ENCODE measurements around the gene GDPD4.

Gene GDPD4

GRCh38 chr11:77201991-77202841 lies 99.3 kb downstream of the GDPD4 start:
- Histone ChIP-seq H3K4me1 (ENCODE audit: control insufficient read depth, insufficient read depth, low read length) (no peaks in the 10 kb centered on the region), H3K4me2 (ENCODE audit: low read length) (no peak overlapping the region), H3K36me3 (ENCODE audit: insufficient read depth, low read length) (no peaks in the 10 kb centered on the region), H3K9ac (ENCODE audit: low read depth, low read length) (no peak overlapping the region), H3K9me3 (replicated peaks; ENCODE audit: low read length) (no peaks in the 10 kb centered on the region), H3K27me3 (ENCODE audit: control insufficient read depth, insufficient read depth, low read length) (no peaks in the 10 kb centered on the region), H3K4me3 (ENCODE audit: low read length) (no peak overlapping the region)

GRCh38 chr11:77201370-77201769 lies 100.1 kb downstream of the GDPD4 start:
- H3K9ac ChIP-seq (ENCODE audit: low read depth, low read length), result no peak overlapping the region
- no peaks in the 10 kb centered on the region for H3K36me3 ChIP-seq (ENCODE audit: insufficient read depth, low read length)

DNA sequence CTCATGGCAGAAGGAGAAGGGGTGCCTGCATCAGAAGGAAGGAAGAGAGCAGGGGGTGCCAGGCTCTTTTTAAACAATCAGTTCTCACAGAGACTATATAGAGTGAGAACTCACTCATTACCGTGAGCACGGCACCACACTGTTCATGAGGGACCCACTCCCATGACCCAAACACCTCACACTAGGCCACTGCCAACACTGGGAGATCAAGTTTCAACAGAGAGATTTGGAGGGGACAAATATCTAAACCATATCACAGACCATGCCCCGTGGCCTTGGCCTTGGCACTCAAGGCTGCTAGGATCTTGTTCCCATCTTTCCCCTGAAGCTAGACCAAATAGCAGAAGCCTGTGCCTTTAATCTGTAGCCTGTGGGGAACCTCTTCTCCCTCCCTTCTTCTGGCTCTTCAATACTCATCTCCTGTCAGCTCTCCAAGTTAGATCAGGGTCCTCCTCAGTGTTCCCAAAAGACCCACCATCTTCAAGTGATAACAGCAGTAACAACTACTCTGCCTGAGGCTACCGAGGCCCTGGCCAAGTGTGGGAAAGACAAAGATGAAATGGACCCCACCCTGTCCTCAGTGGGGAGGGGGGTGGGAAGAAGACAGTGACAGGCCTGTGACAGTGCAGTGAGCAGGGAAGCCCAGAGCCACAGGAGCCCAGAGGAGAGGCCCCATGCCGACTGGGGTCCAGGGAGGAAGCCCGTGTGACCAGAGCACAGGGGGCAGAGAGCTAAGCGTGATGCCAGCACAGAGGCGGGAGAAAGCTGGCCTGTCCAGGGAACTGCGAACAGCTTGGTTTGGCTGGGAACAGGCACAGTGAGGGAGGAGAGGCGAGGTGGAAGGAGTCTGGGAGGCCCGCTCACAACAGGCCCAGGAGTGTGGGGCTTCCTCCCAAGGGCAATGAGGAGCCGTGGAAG lies 100.9 kb downstream of the GDPD4 start:
- Histone ChIP-seq H3K9ac (ENCODE audit: low read depth, low read length) (no peak overlapping the region), H3K4me1 (ENCODE audit: control insufficient read depth, insufficient read depth, low read length) (peaks cover under 1% of the 10 kb centered on the region), H3K4me2 (ENCODE audit: low read length) (no peak overlapping the region), H3K9me3 (replicated peaks; ENCODE audit: low read length) (no peaks in the 10 kb centered on the region), H3K4me3 (ENCODE audit: low read length) (no peak overlapping the region), H3K27me3 (ENCODE audit: control insufficient read depth, insufficient read depth, low read length) (no peaks in the 10 kb centered on the region), H3K36me3 (ENCODE audit: insufficient read depth, low read length) (no peaks in the 10 kb centered on the region)

More at GRCh38 chr11:77201370-77201769, 100.1 kb downstream of the GDPD4 start:
- Histone ChIP-seq H3K4me1 (ENCODE audit: control insufficient read depth, insufficient read depth, low read length) (no peaks in the 10 kb centered on the region), H3K27me3 (ENCODE audit: control insufficient read depth, insufficient read depth, low read length) (no peaks in the 10 kb centered on the region), H3K9me3 (replicated peaks; ENCODE audit: low read length) (no peaks in the 10 kb centered on the region), H3K4me2 (ENCODE audit: low read length) (no peak overlapping the region), H3K4me3 (ENCODE audit: low read length) (no peak overlapping the region)

DNA sequence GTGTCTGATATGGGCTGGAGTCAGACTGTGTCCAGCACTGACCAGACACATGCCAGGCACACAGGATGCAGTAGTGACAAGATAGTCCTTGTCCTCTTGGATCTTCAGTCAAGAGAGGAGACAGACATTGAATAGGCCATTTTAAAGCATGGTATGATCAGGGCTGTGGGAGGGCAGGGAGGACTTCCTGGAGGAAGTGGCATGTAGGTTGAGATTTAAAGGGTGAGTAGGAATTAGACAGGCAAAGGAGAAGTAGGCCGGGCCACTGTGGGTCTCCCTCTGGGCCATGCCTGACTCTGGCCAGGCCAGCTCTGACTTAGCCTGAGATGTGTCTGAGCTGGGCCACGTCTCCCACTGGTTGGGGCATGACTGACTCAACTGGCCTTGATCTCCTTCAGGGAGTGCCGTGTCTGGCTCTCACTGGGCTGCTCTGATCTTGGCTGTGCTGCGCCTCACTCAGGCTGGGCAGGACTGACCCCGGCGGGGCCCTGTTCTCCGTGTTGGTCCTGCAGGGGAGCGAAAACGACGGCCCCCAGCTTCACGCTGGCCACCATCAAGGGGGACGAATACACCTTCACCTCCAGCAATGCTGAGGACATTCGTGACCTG lies 102.2 kb downstream of the GDPD4 start:
- Histone ChIP-seq H3K4me2 (ENCODE audit: low read length) (no peak overlapping the region), H3K4me1 (ENCODE audit: control insufficient read depth, insufficient read depth, low read length) (peaks cover 7% of the 10 kb centered on the region), H3K4me3 (ENCODE audit: low read length) (no peak overlapping the region), H3K9ac (ENCODE audit: low read depth, low read length) (no peak overlapping the region), H3K27me3 (ENCODE audit: control insufficient read depth, insufficient read depth, low read length) (no peaks in the 10 kb centered on the region), H3K9me3 (replicated peaks; ENCODE audit: low read length) (no peaks in the 10 kb centered on the region), H3K36me3 (ENCODE audit: insufficient read depth, low read length) (no peaks in the 10 kb centered on the region)

- Histone ChIP-seq H3K36me3 (ENCODE audit: insufficient read depth, low read length) (no peaks in the 10 kb centered on the region), H3K4me3 (ENCODE audit: low read length) (no peak overlapping the region), H3K4me2 (ENCODE audit: low read length) (no peak overlapping the region), H3K27me3 (ENCODE audit: control insufficient read depth, insufficient read depth, low read length) (no peaks in the 10 kb centered on the region), H3K9me3 (replicated peaks; ENCODE audit: low read length) (no peaks in the 10 kb centered on the region), H3K9ac (ENCODE audit: low read depth, low read length) (no peak overlapping the region), H3K4me1 (ENCODE audit: control insufficient read depth, insufficient read depth, low read length) (peaks cover 7% of the 10 kb centered on the region)
Measured at GRCh38 chr11:77198440-77198849, 103.0 kb downstream of the GDPD4 start.

DNA sequence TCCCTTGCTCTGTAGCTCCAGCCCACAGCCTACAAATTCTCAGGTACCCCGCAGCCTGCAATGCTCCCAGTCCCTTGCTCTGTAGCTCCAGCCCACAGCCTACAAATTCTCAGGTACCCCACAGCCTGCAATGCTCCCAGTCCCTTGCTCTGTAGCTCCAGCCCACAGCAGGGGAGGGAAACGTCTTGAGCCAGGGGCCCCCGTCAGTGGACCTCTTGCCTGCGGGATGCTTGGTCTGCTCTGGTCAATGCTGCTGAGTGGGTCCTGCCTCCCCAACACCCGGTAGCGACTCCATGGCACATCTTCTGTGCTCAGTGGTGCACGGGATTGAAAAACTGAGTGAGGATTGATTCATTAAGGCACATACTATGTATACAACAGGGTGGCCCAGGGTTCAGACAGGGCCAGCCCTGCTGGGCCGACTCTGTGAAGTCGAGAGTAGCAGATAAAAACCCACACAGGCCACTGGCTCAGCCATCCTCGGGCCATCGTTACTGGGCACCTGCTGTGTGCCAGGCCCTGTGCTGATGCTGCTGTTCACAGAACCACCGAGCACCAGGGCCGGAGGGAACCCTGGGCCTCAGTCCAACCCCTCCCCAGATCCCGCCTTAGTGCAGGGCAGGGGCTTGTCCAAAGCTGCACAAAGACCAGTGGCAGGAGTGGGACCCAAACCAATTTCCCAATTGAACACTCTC lies 103.7 kb downstream of the GDPD4 start:
- H3K9me3 ChIP-seq (replicated peaks; ENCODE audit: low read length), result no peaks in the 10 kb centered on the region
- H3K9ac ChIP-seq (ENCODE audit: low read depth, low read length), result no peak overlapping the region
- H3K27me3 ChIP-seq (ENCODE audit: control insufficient read depth, insufficient read depth, low read length), result no peaks in the 10 kb centered on the region
- peaks cover 7% of the 10 kb centered on the region for H3K4me1 ChIP-seq (ENCODE audit: control insufficient read depth, insufficient read depth, low read length)
- no peak overlapping the region for H3K4me3 ChIP-seq (ENCODE audit: low read length)
- no peak overlapping the region for H3K4me2 ChIP-seq (ENCODE audit: low read length)
- H3K36me3 ChIP-seq (ENCODE audit: insufficient read depth, low read length), result no peaks in the 10 kb centered on the region

- Histone ChIP-seq H3K4me3 (ENCODE audit: low read length) (no peak overlapping the region), H3K4me1 (ENCODE audit: control insufficient read depth, insufficient read depth, low read length) (peaks cover 7% of the 10 kb centered on the region), H3K9me3 (replicated peaks; ENCODE audit: low read length) (no peaks in the 10 kb centered on the region), H3K27me3 (ENCODE audit: control insufficient read depth, insufficient read depth, low read length) (no peaks in the 10 kb centered on the region), H3K36me3 (ENCODE audit: insufficient read depth, low read length) (no peaks in the 10 kb centered on the region), H3K4me2 (ENCODE audit: low read length) (no peak overlapping the region), H3K9ac (ENCODE audit: low read depth, low read length) (no peak overlapping the region)
Measured at GRCh38 chr11:77196961-77197360, 104.5 kb downstream of the GDPD4 start.

DNA sequence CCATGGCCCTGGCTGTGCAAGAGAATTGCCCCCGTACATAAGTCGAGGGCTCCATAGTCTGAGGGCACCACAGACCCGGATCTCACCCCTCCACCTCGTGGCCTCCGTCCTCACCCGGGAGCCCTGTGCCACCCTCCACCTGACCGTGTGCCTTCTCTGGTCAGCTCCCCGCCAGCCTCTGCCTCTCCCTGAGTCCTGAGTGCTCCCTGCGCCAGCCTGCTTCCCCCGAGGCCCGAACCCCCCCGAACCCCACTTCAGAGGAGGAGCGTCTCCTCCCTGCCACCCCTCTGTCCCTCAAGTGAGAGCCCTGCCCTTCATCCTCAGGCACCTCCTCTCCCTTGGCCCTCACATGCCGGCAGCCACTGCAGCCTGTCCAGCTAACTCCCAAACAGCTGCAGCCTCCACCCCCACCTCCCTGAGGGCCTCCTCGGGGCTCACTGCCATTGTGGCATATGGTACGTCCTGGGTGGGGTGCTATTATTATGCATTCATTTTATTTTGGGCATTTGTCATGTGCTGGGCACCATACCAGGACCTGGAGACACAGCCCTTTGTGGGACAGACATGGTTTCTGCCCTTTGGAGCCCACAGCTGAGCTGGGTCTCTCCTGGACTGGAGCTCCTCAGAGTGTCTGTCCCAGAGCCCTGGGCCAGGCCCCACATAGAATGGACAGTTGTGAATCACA lies 106.3 kb downstream of the GDPD4 start:
- H3K27me3 ChIP-seq (ENCODE audit: control insufficient read depth, insufficient read depth, low read length), result peaks cover under 1% of the 10 kb centered on the region
- peaks cover 7% of the 10 kb centered on the region for H3K4me1 ChIP-seq (ENCODE audit: control insufficient read depth, insufficient read depth, low read length)
- H3K4me3 ChIP-seq (ENCODE audit: low read length), result no peak overlapping the region
- H3K9ac ChIP-seq (ENCODE audit: low read depth, low read length), result no peak overlapping the region
- H3K36me3 ChIP-seq (ENCODE audit: insufficient read depth, low read length), result no peaks in the 10 kb centered on the region
- no peak overlapping the region for H3K4me2 ChIP-seq (ENCODE audit: low read length)
- H3K9me3 ChIP-seq (replicated peaks; ENCODE audit: low read length), result no peaks in the 10 kb centered on the region

GRCh38 chr11:77193911-77194830 lies 107.3 kb downstream of the GDPD4 start:
- Histone ChIP-seq H3K36me3 (ENCODE audit: insufficient read depth, low read length) (no peaks in the 10 kb centered on the region), H3K4me2 (ENCODE audit: low read length) (no peak overlapping the region), H3K9me3 (replicated peaks; ENCODE audit: low read length) (no peaks in the 10 kb centered on the region), H3K9ac (ENCODE audit: low read depth, low read length) (no peak overlapping the region), H3K4me3 (ENCODE audit: low read length) (no peak overlapping the region), H3K27me3 (ENCODE audit: control insufficient read depth, insufficient read depth, low read length) (peaks cover 3% of the 10 kb centered on the region), H3K4me1 (ENCODE audit: control insufficient read depth, insufficient read depth, low read length) (peaks cover 7% of the 10 kb centered on the region)

DNA sequence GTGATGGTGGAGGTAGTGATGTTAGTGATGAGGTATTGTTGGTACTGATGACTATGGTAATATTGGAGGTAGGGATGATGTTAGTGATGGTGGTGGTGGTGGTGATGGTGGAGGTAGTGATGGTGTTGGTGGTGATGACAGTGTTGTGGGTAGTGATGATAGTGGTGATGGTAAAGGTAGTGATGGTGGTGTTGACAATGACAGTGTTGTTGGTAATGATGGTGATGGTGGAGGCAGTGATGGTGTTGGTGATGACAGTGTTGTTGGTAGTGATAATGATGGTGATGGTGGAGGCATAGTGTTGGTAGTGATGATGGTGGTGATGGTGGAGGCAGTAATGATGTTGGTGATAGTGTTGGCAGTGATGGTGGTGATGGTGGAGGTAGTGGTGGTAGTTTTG lies 108.3 kb downstream of the GDPD4 start:
- no peaks in the 10 kb centered on the region for H3K9me3 ChIP-seq (replicated peaks; ENCODE audit: low read length)

More for the DNA sequence above, 108.3 kb downstream of the GDPD4 start:
- no peak overlapping the region for H3K4me3 ChIP-seq (ENCODE audit: low read length)
- H3K9ac ChIP-seq (ENCODE audit: low read depth, low read length), result no peak overlapping the region
- no peak overlapping the region for H3K4me2 ChIP-seq (ENCODE audit: low read length)
- no peaks in the 10 kb centered on the region for H3K36me3 ChIP-seq (ENCODE audit: insufficient read depth, low read length)
- H3K4me1 ChIP-seq (ENCODE audit: control insufficient read depth, insufficient read depth, low read length), result peaks cover 7% of the 10 kb centered on the region
- peaks cover 3% of the 10 kb centered on the region for H3K27me3 ChIP-seq (ENCODE audit: control insufficient read depth, insufficient read depth, low read length)

Measured in skeletal muscle satellite cell (primary cell).